SK-N-SH (cell line): ENCODE results near the gene AAMP.

ENCODE experiments used
- EP300 ChIP-seq, 2 experiments: IDR thresholded peaks; 2 replicates each; pipeline versions ENCODE4 v1.4.0 to v1.6.1; 2012; ENCODE audit warnings: borderline replicate concordance in 1 of 2, low read depth in 1 of 2, low read length in 1 of 2
- FOSL2 ChIP-seq: IDR thresholded peaks from 2 replicates; pipeline ENCODE4 v1.4.0; 2012; ENCODE audit warnings: low read depth, mild to moderate bottlenecking, moderate library complexity, borderline replicate concordance
- FOXM1 ChIP-seq: IDR thresholded peaks from 2 replicates; pipeline ENCODE4 v1.4.0; 2012; ENCODE audit warnings: low read depth, mild to moderate bottlenecking
- SIN3A ChIP-seq: IDR thresholded peaks from 2 replicates; pipeline ENCODE4 v1.6.1; 2012; ENCODE audit warnings: low read depth, mild to moderate bottlenecking, low read length, moderate library complexity, borderline replicate concordance
- TF ChIP-seq, protein P1 (sequence below): fragments of 200-600 bp; sonication (generic); IDR thresholded peaks from 2 replicates; pipeline ENCODE4 v1.6.1; 2017; ENCODE audit warnings: antibody characterized with exemption, mild to moderate bottlenecking, moderate library complexity

DNA sequence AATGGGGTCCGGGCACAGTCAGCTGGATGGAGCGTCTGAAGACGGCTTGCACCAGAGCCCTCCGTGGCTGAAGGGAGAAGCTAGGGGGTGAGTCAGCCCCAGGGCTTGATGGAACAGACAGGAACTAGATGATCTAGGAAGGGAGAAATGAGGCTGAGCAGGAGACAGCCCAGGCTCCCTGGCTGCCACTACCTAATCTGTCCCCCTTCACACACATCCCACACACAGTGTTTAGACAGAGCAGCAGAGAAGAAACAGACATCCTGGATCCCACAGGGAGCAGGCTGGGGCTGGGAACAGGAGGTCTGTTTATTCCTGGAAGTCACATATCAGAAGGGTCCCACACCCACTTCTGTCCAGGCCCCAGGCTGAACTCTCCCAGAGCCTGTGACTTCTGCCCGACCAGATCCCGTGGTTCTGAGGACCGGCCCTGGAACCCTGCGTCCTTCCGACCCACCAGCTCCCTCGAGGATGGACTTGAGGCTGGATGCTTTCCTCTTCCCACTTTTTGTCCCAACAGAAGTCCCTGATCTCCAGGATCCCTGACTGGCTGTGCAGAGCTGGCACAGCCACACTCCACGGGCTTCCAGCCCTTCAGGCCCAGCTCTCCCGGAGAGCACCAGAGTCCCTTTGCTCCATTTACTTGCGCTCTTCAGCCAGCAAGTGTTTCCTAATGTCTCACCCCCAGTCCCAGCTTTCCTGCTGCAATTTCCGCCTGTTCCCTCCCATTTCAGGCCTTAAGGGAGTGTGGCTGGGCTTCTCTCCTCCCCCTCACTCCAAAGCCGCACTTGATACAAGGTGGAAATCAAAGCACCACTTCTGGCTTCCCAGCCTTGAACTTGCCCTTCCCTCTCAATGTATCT lies 10.6 kb downstream of the AAMP start:
- TF ChIP-seq, protein P1, sequence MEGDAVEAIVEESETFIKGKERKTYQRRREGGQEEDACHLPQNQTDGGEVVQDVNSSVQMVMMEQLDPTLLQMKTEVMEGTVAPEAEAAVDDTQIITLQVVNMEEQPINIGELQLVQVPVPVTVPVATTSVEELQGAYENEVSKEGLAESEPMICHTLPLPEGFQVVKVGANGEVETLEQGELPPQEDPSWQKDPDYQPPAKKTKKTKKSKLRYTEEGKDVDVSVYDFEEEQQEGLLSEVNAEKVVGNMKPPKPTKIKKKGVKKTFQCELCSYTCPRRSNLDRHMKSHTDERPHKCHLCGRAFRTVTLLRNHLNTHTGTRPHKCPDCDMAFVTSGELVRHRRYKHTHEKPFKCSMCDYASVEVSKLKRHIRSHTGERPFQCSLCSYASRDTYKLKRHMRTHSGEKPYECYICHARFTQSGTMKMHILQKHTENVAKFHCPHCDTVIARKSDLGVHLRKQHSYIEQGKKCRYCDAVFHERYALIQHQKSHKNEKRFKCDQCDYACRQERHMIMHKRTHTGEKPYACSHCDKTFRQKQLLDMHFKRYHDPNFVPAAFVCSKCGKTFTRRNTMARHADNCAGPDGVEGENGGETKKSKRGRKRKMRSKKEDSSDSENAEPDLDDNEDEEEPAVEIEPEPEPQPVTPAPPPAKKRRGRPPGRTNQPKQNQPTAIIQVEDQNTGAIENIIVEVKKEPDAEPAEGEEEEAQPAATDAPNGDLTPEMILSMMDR, result no peak
- TF ChIP-seq SIN3A (no peak), FOXM1 (no peak), EP300 (IDR thresholded peaks at IDR 0.05; ENCODE audit: borderline replicate concordance in 1 of 2, low read depth in 1 of 2, low read length in 1 of 2) (peak in 1 of 2 experiments; percentile 45; a peak in 1 of 4 replicates), FOSL2 (peak; percentile 63)
